GM15510 (cell line): ENCODE data around the gene BTN1A1.

Experiments
- POLR2A ChIP-seq: IDR thresholded peaks from 3 replicates; pipeline ENCODE4 v1.6.1; 2011; ENCODE audit warnings: borderline replicate concordance; ENCODE audit not compliant: insufficient read length; ENCODE audit errors: extremely low read depth

The BTN1A1 gene, protein sequence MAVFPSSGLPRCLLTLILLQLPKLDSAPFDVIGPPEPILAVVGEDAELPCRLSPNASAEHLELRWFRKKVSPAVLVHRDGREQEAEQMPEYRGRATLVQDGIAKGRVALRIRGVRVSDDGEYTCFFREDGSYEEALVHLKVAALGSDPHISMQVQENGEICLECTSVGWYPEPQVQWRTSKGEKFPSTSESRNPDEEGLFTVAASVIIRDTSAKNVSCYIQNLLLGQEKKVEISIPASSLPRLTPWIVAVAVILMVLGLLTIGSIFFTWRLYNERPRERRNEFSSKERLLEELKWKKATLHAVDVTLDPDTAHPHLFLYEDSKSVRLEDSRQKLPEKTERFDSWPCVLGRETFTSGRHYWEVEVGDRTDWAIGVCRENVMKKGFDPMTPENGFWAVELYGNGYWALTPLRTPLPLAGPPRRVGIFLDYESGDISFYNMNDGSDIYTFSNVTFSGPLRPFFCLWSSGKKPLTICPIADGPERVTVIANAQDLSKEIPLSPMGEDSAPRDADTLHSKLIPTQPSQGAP

DNA sequence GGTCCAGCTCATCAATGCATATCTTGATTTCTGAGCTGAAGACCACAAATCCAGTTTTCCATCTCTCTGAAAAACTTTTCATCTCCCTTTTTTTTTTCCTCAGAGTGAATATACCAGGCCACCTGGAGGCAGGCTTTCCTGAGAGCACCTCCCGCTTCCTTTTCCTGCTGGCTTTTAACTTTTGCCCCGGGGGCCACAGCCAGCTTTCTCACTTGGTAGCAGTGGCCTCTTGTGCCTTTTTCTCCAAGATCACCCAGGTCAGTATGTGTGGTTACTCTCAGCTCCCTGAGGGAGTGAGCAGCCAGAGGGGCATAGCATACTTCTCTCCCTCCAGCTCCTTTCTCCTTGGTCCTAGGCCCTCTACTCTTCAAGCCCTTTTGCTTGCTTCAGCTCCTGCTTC lies at the start of gene BTN1A1:
TSS of gene BTN1A1 (plus strand) at position 202 of the 400 bp plus-strand sequence. CDS start 984 bp downstream, outside the sequence.
- TF ChIP-seq POLR2A: no peak

- no peak for TF ChIP-seq POLR2A
Measured at GRCh38 chr6:26452631-26453235, 47.4 kb upstream of the BTN1A1 start.

GRCh38 chr6:26454631-26455030 lies 45.5 kb upstream of the BTN1A1 start:
- TF ChIP-seq POLR2A: no peak

DNA sequence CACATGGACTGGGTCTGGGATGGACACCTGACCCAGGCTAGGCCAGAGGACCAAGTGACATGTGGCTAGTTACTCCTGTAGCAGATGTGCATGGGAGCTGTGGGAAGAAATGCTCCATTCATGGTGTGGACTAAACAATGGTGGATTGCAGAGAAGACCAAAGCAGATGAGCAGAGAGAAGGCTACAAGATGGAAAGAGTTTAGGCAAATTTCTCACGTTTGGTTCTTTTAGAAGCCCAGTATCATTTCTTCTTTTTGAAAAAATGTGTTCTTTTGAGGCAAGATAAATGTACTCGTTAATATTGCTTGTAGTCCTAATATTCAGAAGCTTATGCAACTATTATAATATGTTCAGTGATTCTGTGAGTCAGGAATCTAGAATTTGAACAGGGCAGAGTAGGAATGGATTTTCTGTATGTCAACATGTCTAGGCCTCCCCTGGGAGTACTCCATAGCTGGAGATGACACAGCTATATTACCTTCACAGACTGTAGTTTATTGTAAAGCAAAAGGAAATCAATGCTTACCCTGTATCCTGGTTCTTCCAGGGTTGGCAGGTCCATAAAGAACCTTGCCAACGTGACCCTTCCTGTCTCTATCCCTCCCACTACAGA lies 44.6 kb upstream of the BTN1A1 start:
- no peak for TF ChIP-seq POLR2A

- no peak for TF ChIP-seq POLR2A
Measured at GRCh38 chr6:26457264-26457805, 42.8 kb upstream of the BTN1A1 start.

DNA sequence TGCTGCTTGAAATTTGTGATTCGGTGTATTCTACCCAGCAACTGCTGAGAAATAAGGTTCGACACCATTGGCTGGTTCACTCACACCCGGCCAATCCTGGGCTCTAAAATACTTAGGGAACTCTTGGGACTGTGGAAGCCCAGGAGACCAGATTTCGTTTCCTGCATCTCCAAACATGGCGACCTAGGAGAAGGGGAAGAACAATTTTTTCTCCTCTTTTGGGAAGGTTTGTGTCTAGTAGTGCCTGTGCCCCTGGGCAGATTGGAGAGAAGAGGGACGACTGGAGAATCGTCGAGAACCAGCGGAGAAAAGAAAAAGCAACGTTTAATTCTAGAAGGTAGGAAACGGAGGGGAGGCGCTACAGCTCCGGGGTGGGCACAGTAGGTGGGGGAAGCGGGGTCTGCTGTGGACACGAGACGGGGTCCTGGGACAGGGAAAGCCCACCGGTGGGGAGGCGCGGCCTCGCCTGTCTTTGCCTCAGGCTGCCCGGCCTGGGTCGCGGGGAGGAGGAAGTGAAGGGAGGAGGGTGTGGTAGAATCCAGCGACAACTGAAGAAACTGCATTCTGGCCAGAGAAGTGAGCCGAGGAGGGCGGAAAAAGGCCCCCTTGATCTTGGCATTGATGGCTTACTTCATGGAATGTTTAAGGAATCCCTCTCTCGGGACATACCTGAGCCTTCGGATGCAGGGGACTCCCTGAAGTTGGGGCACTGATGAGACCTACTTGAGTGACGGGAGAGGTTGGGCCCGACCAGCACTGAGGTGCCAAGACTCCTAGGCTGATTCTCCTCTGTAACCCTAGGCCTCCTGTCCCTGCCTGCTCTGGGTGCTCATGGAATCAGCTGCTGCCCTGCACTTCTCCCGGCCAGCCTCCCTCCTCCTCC lies 42.1 kb upstream of the BTN1A1 start, which contains the start of gene BTN2A1:
TSS of gene BTN2A1 (plus strand) at position 150 of the 883 bp plus-strand sequence. CDS start at position 832, 682 bp downstream.
- TF ChIP-seq POLR2A: peak; percentile 23

- TF ChIP-seq POLR2A: no peak
Measured at GRCh38 chr6:26459023-26459810, 40.9 kb upstream of the BTN1A1 start.

- TF ChIP-seq POLR2A: no peak
Measured at GRCh38 chr6:26464014-26464413, 36.1 kb upstream of the BTN1A1 start.

- TF ChIP-seq POLR2A: no peak
Measured at GRCh38 chr6:26464416-26465131, 35.5 kb upstream of the BTN1A1 start.

- no peak for TF ChIP-seq POLR2A
Measured at GRCh38 chr6:26465776-26466175, 34.3 kb upstream of the BTN1A1 start.

DNA sequence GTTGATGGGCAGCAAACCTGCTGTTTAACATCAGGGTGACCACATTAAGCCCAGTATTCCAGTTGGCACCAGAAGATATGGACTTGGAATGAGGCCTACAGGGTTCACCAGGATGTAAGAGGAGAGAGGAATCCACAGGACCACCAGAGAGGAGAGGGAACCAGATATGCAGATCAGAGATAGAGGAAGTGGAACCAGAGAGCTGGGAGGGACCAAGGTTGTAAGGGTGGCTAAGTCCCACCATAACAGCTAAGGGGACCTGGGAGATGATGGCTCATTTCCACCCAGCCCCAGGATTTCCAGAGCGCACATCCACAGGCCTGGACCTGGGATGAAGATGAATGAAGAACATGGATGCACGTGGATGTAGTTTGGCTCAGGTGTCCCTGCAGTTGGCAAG lies 31.3 kb upstream of the BTN1A1 start:
- TF ChIP-seq POLR2A: no peak

- no peak for TF ChIP-seq POLR2A
Measured at GRCh38 chr6:26470643-26471042, 29.5 kb upstream of the BTN1A1 start.

- TF ChIP-seq POLR2A: no peak
Measured at GRCh38 chr6:26471970-26472369, 28.1 kb upstream of the BTN1A1 start.
